HG02870 (cell line): Measurements from ENCODE around the gene TIMM13.

ENCODE experiments used
- ATAC-seq: cut with Tn5 transposase; IDR thresholded peaks from one replicate; pipeline ENCODE4 v1.9.1; 2021; ENCODE audit warnings: mild to moderate bottlenecking, moderate library complexity; ENCODE audit not compliant: unreplicated experiment

The TIMM13 gene

GRCh38 chr19:2387367-2388288 lies 39.8 kb downstream of the TIMM13 start:
- no peak for ATAC-seq

- no peak for ATAC-seq
Measured at GRCh38 chr19:2385053-2385721, 42.2 kb downstream of the TIMM13 start.

- ATAC-seq, result no peak
Measured at GRCh38 chr19:2382530-2383222, 44.7 kb downstream of the TIMM13 start.

- ATAC-seq, result no peak
Measured at GRCh38 chr19:2381148-2381820, 46.1 kb downstream of the TIMM13 start.

- no peak for ATAC-seq
Measured at GRCh38 chr19:2380567-2380966, 46.8 kb downstream of the TIMM13 start.

- ATAC-seq, result no peak
Measured at GRCh38 chr19:2376784-2377519, 50.4 kb downstream of the TIMM13 start.
